HG03457 (cell line): ENCODE results near the gene CAGE1.
"Not testable (repeated sequence)": the region's sequence is repeated elsewhere in the genome, so short reads cannot be mapped to it uniquely, and the experiment has no call there.

Experiments
- ATAC-seq: cut with Tn5 transposase; IDR thresholded peaks from one replicate; pipeline ENCODE4 v1.9.1; 2021; ENCODE audit warnings: moderate number of reproducible peaks; ENCODE audit not compliant: unreplicated experiment

Gene CAGE1

GRCh38 chr6:7410851-7411250, 21.3 kb upstream of the CAGE1 start:
- no peak for ATAC-seq

- no peak for ATAC-seq
These were observed 20.2 kb upstream of the CAGE1 start for GRCh38 chr6:7409740-7410139.

GRCh38 chr6:7406743-7407142, 17.2 kb upstream of the CAGE1 start:
- ATAC-seq = no peak

GRCh38 chr6:7404546-7404945, 15.0 kb upstream of the CAGE1 start:
- ATAC-seq = no peak

GRCh38 chr6:7402716-7403115, 13.2 kb upstream of the CAGE1 start:
- ATAC-seq = no peak

- ATAC-seq = no peak
These were observed 11.5 kb upstream of the CAGE1 start for GRCh38 chr6:7401075-7401474.

GRCh38 chr6:7392402-7392801, 2.9 kb upstream of the CAGE1 start:
- no peak for ATAC-seq

- no peak for ATAC-seq
These were observed 1.6 kb upstream of the CAGE1 start for GRCh38 chr6:7391151-7391550.

- peak; percentile 11 for ATAC-seq
These were observed 810 bp upstream of the CAGE1 start for GRCh38 chr6:7390226-7390878.

- no peak for ATAC-seq
These were observed 436 bp downstream of the CAGE1 start for GRCh38 chr6:7389162-7389450.

- no peak for ATAC-seq
These were observed 8.4 kb downstream of the CAGE1 start for GRCh38 chr6:7381092-7381491.

- no peak for ATAC-seq
These were observed 10.8 kb downstream of the CAGE1 start for GRCh38 chr6:7378740-7379139.

- no peak for ATAC-seq
These were observed 11.6 kb downstream of the CAGE1 start for GRCh38 chr6:7377961-7378360.

GRCh38 chr6:7373739-7374138, 15.8 kb downstream of the CAGE1 start:
- no peak for ATAC-seq

- no peak for ATAC-seq
These were observed 22.1 kb downstream of the CAGE1 start for GRCh38 chr6:7367408-7367807.

- not testable (repeated sequence) for ATAC-seq
These were observed 37.6 kb downstream of the CAGE1 start for GRCh38 chr6:7351916-7352315.

- not testable (repeated sequence) for ATAC-seq
These were observed 39.0 kb downstream of the CAGE1 start for GRCh38 chr6:7350591-7350990.

- not testable (repeated sequence) for ATAC-seq
These were observed 42.0 kb downstream of the CAGE1 start for GRCh38 chr6:7347551-7347997.

GRCh38 chr6:7344773-7345450, 44.6 kb downstream of the CAGE1 start:
- not testable (repeated sequence) for ATAC-seq

- ATAC-seq = no peak
These were observed 45.7 kb downstream of the CAGE1 start for GRCh38 chr6:7343546-7344475.

GRCh38 chr6:7341989-7342742, 47.4 kb downstream of the CAGE1 start:
- ATAC-seq = no peak
